Osteoblast (primary cell): Measurements from ENCODE around the gene ZNF74. TPM values are rescaled to one million over a fixed set of nuclear protein-coding genes. Genes with fewer than 3 reads are reported as not detected.

Experiments
- DNase-seq: peaks from one replicate; pipeline ENCODE4 v3.0.0; 2011; ENCODE audit warnings: low spot score, mixed read lengths; ENCODE audit not compliant: insufficient read length; ENCODE audit errors: missing footprints
- H2AFZ ChIP-seq: 2 replicates; pipeline ENCODE4 v1.6.0; 2011; ENCODE audit warnings: mild to moderate bottlenecking, low read length
- H3K27ac ChIP-seq: 2 replicates; pipeline ENCODE4 v1.5.1; 2011; ENCODE audit warnings: mild to moderate bottlenecking, low read depth, low read length, moderate library complexity
- H3K27me3 ChIP-seq: 2 replicates; pipeline ENCODE4 v1.6.0; 2012; ENCODE audit warnings: mild to moderate bottlenecking, control low read depth, inconsistent platforms, low read length, moderate library complexity; ENCODE audit not compliant: insufficient read depth
- H3K36me3 ChIP-seq: 2 replicates; pipeline ENCODE4 v1.5.1; 2011; ENCODE audit warnings: mild to moderate bottlenecking, low read length, control low read depth, moderate library complexity; ENCODE audit not compliant: insufficient read depth
- H3K4me1 ChIP-seq: 2 replicates; pipeline ENCODE4 v1.5.1; 2011; ENCODE audit warnings: mild to moderate bottlenecking, low read length, control low read depth, moderate library complexity; ENCODE audit not compliant: insufficient read depth
- H3K4me2 ChIP-seq: 2 replicates; pipeline ENCODE4 v1.6.0; 2011; ENCODE audit warnings: mild to moderate bottlenecking, low read length; ENCODE audit not compliant: insufficient read depth
- H3K4me3 ChIP-seq: fragments of 200-600 bp; sonication (generic); 3 replicates; pipeline ENCODE4 v1.5.1; 2012; ENCODE audit warnings: mild to moderate bottlenecking, low read length, inconsistent platforms; ENCODE audit not compliant: insufficient read depth
- H3K79me2 ChIP-seq: 2 replicates; pipeline ENCODE4 v1.6.0; 2012; ENCODE audit warnings: mild to moderate bottlenecking, low read length, control low read depth, inconsistent platforms; ENCODE audit not compliant: insufficient read depth
- H3K9me3 ChIP-seq: 2 replicates; pipeline ENCODE4 v1.5.1; 2011; ENCODE audit warnings: low read depth, low read length, control low read depth
- H4K20me1 ChIP-seq: 2 replicates; pipeline ENCODE4 v1.6.0; 2012; ENCODE audit warnings: mild to moderate bottlenecking, low read length, control low read depth; ENCODE audit not compliant: insufficient read depth
- CTCF ChIP-seq: IDR thresholded peaks from 2 replicates; pipeline ENCODE4 v1.5.1; 2011; ENCODE audit warnings: mild to moderate bottlenecking, low read depth, low read length, moderate library complexity; ENCODE audit errors: extremely low read depth
- total RNA-seq: library from RNA; depleted of rRNA; stranded (reverse); fragments of >200 nt; gene quantifications from 2 replicates; pipeline ENCODE4 v1.2.3, GENCODE V29; 2012

ZNF74 gene
- total RNA-seq, 1 donor = 13.8 TPM

- H3K4me2 ChIP-seq = no peak overlapping the region
- TF ChIP-seq CTCF = no peak
- peaks cover 8% of the 10 kb centered on the region for H3K79me2 ChIP-seq
- peaks cover 8% of the 10 kb centered on the region for H4K20me1 ChIP-seq
- peaks cover 26% of the 10 kb centered on the region for H3K36me3 ChIP-seq
- H2AFZ ChIP-seq = no peak overlapping the region
- no peak overlapping the region for H3K4me3 ChIP-seq
- DNase-seq = peak; percentile 87
- H3K4me1 ChIP-seq = peaks cover 13% of the 10 kb centered on the region
- H3K9me3 ChIP-seq = no peaks in the 10 kb centered on the region
- H3K27me3 ChIP-seq = no peaks in the 10 kb centered on the region
- no peak overlapping the region for H3K27ac ChIP-seq
Observed at GRCh38 chr22:20440637-20441591, 47.0 kb downstream of the ZNF74 start.

GRCh38 chr22:20441631-20442484 is 47.9 kb downstream of the ZNF74 start:
- H3K79me2 ChIP-seq = no peaks in the 10 kb centered on the region
- H3K4me2 ChIP-seq = no peak overlapping the region
- H3K27ac ChIP-seq = no peak overlapping the region
- no peak for TF ChIP-seq CTCF
- H3K27me3 ChIP-seq = no peaks in the 10 kb centered on the region
- DNase-seq = peak; percentile 93
- peaks cover 11% of the 10 kb centered on the region for H3K4me1 ChIP-seq
- no peak overlapping the region for H2AFZ ChIP-seq
- H3K36me3 ChIP-seq = peaks cover 31% of the 10 kb centered on the region
- peaks cover 6% of the 10 kb centered on the region for H4K20me1 ChIP-seq
- no peak overlapping the region for H3K4me3 ChIP-seq
- no peaks in the 10 kb centered on the region for H3K9me3 ChIP-seq

- H3K4me3 ChIP-seq = no peak overlapping the region
- no peaks in the 10 kb centered on the region for H3K79me2 ChIP-seq
- H3K36me3 ChIP-seq = peaks cover 31% of the 10 kb centered on the region
- peaks cover 11% of the 10 kb centered on the region for H3K4me1 ChIP-seq
- H4K20me1 ChIP-seq = peaks cover 6% of the 10 kb centered on the region
- no peak overlapping the region for H3K27ac ChIP-seq
- no peak overlapping the region for H3K4me2 ChIP-seq
- DNase-seq = peak; percentile 80
- no peak for TF ChIP-seq CTCF
- H3K27me3 ChIP-seq = no peaks in the 10 kb centered on the region
- H2AFZ ChIP-seq = no peak overlapping the region
- no peaks in the 10 kb centered on the region for H3K9me3 ChIP-seq
Observed at GRCh38 chr22:20442485-20443284, 48.7 kb downstream of the ZNF74 start.
